IPS-NIHi11 (cell line): ENCODE data around the gene SHISAL2B.
"Not testable (repeated sequence)": the region's sequence is repeated elsewhere in the genome, so short reads cannot be mapped to it uniquely, and the experiment has no call there.

ENCODE experiments used
- DNase-seq: peaks from one replicate; pipeline ENCODE4 v3.0.0; 2012; ENCODE audit warnings: mixed read lengths, low spot score

SHISAL2B gene

DNA sequence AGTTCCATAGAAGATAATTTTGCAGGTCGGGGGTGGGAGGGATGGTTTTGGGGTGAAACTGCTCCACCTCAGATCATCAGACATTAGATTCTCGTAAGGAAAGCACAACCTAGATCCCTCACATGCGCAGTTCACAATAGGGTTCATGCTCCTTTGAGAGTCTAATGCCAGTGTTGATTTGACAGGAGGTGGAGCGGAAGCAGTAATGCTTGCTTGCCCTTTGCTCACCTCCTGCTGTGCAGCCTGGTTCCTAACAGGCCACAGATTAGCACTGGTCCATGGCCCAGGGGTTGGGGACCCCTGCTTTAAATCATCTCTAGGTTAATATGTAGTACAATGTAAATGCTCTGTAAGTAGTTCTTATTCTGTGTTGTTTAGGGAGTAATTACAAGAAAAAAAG is 10.5 kb downstream of the SHISAL2B start:
- DNase-seq: no peak

DNA sequence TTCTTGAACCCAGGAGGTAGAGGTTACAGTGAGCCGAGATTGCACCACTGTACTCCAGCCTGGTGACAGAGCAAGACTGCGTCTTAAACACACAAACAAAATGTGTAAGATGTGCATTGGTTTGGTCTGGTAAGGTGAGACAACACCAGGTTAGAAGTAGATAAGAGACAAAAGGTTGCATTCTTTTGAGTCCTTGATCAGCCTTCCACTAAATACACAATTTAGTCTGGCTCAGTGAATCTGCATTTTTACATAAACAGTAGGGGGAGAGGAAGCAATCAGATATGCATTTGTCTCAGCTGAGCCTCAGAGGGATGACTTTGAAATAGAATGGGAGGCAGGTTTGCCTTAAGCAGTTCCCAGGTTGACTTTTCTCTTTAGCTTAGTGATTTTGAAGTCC is 15.8 kb downstream of the SHISAL2B start:
- DNase-seq: not testable (repeated sequence)

DNA sequence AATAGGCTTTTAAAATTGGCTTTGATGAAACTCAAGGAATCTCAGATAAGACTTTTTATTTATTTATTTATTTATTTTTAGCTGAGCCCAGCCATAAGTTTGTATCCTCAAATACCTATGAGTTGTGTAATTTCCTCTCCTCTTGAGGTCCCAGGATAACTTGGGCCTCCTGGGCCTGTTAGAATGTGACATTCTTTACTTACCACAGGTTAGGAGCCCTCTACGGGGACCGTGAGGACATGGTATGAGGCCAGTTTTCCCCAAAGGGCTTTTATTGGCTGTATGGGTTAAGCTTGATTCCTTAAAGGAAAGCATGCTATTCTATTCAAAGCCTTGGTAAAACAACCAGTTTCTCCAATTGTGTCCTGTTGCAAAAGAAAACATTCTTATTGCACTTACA is 16.9 kb downstream of the SHISAL2B start:
- DNase-seq: no peak

DNA sequence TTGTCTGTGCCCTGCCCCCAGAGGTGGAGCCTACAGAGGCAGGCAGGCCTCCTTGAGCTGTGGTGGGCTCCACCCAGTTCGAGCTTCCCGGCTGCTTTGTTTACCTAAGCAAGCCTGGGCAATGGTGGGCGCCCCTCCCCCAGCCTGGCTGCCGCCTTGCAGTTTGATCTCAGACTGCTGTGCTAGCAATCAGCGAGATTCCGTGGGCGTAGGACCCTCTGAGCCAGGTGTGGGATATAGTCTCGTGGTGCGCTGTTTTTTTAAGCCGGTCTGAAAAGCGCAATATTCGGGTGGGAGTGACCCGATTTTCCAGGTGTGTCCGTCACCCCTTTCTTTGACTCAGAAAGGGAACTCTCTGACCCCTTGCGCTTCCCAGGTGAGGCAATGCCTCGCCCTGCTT is 24.2 kb downstream of the SHISAL2B start:
- not testable (repeated sequence) for DNase-seq

DNA sequence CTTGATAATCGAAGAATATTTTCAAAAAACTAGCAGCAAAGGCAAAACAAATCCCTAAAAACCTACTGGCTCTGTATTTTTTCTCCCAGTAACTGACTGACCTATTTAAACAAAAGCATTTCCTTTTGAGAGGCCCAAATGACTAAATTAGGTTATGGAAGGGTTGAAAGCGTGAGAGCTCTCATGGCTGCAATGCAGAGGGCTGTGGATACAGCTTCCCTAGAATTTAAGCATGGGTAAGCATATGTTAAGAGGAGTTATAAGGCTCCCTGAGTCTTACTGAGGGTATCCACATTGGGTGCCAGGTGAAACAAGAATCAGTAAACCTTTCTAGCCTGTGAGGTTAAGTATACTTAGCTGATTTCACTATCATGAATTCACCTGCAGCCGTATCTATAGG is 32.3 kb downstream of the SHISAL2B start:
- no peak for DNase-seq

DNA sequence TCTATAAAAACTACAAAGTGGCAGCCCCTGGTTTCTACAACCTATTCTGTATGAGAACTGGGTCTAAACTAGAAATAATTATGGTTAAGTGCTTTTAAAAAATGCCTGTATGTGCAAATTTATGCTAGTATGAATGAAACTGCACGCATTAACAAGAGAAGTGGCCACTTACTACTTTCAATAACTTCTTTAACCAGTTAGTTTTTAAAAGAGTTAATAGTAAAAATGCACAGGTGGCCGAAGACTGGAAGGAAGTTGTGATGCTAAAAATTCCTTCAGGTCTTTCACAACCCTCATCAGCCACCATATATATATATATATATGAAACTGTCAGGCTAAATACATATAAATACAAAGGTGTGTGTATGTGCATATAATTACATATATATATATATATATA is 36.8 kb downstream of the SHISAL2B start:
- DNase-seq: no peak

DNA sequence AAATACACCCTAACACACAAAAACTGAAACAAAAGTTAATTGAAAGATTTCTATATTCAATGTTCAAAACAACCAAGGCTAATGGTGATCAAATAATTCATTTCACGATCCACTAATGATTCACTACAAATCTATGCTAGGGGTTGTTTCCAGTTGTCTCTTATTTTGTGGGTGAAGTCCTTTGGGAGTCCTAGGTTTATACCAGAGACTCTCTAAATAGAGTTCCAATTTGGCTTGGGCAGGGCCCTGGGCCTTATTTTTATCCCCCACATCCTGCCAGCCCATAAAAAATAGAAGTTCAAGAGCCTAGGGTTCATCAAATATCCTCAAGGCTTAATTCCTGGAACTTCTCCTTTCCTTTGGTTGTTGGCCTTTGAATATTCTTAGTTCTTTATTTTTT is 52.1 kb downstream of the SHISAL2B start:
- DNase-seq: no peak

DNA sequence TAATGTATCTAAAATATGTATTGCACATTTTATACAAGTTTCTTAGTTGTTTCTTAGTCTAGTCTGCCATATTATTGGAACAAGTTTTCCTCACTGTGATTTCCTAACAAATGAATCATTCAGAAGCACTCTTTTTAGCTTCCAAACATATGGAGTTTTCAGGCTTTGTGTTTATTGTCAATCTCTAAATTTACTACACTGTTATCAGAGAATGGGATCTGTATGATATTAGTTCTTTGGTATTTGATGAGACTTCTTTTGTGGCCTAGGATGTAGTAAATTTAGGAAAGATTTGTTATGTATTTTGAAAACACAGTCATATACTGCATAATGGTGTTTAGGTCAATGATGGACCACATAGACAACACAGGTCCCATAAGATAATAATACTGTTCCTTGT is 52.5 kb downstream of the SHISAL2B start:
- DNase-seq: no peak

DNA sequence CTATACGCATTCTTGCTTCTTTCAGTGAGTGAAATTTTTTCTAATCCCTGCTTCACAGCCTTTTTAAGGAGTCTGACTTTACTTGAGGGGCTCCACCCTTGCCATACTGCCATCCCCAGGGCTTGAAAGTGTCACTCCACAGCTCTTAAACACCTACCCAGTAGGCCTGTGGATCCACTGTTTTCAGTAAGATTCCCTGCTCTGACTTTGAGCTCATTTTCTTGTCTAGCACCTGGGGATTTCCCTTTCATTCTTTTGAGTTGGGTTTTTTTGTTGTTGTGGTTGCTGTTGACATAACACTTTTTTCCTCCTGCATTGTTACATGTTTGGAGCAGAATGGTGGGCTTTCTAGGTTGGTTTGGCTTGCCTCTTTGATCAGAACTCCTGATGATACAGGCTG is 54.6 kb downstream of the SHISAL2B start:
- DNase-seq: peak; percentile 16

DNA sequence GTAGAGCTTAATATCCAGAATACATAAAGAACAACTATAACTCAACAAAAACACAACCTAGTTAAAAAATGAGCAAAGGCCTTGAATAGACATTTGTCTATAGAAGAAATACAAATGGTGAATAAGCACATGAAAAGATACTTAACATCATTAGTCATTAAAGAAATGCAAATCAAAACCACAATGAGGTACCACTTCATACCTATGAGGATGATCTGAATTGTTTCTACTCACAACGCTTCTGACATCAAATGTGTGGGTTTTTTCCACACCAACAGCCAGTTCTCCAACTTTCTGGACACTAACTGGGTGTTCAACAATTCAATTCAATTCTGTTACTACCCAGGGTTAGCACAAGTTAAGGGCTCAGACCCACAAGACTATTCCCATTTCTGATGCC is 56.1 kb downstream of the SHISAL2B start:
- DNase-seq: no peak

DNA sequence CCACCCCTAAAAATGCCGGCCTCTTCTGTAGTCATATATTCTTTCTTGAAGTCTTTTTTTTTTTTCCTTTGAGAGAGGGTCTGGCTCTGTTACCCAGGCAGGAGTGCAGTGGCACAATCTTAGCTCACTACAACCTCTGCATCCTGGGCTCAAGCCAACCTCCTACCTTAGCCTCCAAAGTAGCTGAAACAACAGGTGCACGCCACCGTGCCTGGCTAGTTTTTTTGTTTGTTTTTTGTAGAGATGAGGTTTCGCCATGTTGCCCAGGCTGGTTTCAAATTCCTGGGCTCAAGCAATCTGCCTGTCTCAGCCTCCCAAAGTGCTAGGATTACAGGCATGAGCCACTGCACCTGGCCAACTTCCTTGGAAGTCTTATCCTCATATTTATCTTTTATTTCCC is 59.1 kb downstream of the SHISAL2B start:
- no peak for DNase-seq

DNA sequence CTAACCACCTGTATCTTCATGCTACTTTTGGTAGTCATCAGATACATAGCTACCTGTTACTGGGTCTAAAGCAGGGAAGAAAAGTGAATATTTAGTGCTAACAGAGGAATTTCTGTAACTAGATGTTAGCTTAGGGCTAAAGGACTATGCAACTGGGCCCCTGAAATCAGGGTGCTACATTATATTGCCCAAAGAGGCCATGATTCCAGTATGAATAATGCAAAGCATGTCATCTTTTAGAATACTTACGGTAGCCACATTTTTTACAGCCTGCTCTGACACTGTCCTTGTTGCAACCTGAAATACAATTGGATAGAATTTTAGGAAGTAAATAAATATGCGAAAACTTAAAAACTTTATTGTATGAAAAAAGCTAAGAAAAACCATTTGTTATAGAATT is 63.8 kb downstream of the SHISAL2B start:
- no peak for DNase-seq

DNA sequence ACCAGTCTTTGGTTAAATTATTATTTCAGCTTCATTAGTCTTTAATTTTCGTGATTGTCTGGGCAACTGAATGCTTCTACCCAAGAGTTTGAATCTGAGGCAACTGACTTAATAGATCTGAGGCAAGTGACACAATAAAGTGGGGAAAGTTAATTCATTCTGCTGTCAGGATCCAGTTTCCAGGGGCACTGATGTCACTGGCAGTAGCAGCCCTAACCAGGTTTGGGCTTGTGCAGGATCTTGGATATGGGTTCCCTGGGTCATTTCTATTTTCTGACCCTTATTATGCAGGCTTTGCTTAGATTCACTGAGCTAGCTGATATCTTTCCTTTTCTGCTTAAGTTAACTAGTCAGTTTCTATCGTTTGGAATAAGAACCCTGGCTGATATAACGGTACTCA is 68.6 kb downstream of the SHISAL2B start:
- DNase-seq: no peak

DNA sequence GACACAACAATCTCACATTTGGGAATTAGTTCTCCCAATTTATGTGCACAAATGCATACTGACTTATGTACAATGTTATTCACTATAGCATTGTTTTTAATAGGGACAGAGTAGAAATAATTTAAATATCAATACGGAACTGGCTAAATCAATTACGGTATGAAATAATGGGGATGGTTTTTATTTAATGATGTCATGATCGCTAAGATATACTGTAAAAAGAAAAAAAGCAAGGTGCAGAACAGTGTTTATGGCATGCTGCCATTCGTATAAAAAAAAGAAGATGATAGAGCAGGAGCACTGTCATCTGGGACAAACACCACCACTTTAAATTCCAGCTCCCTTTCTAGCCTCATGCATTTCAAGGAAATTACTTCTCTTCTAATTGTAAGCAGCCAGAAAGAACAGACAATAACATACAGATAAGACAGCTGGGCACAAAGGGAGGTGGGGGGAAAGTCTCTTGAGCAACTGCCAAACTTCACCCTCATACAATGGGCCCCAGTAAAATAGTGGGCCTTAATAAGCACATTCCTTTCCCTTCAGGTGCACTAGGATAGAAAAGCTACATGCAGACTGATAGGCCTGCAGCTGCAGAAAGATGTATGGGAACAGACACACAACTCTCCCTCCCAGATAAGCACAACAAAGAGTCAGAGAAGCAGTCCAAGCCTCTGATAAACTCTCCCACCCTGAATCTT is 69.8 kb downstream of the SHISAL2B start:
- DNase-seq: no peak

DNA sequence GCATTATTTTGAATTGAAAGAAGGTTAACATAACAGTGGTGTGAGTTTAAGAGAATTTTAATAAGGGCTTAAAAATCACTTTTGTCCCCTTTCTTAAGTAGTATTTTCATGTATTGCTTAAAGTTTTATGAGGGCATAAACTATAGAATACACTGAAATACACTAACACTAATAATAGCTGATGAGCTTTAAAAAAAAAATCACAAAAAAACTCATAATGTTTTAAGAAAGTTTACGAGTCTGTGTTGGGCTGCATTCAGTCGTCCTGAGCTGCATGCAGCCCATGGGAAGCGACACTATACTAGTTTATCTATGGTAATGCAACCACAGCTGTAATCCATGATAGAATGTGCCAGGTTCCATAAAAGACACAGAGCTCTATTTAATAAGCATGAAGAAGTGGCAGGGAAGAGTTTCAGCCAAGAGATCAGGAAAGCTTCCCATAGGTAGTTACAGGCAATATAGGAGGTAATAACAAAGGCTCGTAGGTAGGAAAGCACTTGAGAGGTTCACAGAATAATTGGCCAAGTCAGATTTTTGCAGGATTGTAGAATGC is 73.7 kb downstream of the SHISAL2B start:
- no peak for DNase-seq

DNA sequence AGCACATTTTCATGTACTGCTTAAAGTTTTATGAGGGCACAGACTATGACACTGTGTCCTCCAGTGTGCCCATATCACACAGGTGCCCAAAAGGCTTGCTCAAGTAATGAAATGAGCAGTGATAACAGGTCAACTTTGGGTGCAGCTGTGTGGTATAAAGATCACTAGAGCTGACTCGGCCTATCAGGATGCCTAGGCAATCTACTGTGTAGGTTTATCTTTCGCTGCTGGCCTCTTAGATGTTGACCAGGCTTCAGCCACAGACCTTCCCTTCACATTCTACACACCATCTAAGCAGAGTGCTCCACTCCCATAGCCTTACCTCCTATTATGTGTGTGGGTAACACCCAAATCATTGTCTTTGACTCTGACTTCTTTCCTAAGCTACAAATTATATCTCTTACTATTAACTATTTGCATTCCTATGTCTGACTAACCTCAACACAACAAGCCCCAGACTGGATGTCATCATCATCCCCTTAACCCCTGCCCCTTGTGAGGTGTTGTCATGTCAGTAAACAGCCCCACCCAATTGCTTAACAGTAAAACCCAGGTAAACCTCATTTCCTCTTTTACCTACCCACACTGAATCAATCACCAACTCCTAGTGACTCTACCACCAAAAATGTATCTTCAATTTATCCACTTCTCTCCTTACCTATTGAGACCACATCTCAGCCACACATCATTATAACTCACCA is 75.7 kb downstream of the SHISAL2B start:
- DNase-seq: no peak

DNA sequence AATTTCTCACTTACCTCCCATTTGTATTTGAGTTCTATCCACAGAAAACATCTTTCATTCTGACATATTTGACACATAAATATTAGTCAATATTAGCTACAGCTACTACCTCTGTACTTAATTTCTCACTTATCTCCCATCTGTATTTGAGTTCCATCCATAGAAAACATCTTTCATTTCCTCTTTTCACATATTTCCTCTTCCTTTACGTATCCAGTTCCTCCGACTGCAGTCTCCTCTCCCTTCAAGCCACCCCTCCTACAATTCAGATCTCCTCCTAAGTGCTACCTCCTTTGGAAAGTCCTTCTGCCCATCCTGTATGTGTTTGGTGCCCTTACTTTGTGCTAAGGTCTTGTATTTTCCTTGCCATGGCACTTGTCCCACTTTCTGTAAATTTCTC is 76.6 kb downstream of the SHISAL2B start:
- DNase-seq: no peak
